Germinal center (tissue), 1 donor: ENCODE measurements around the gene EXOC3L2.
"Not testable (repeated sequence)": the region's sequence is repeated elsewhere in the genome, so short reads cannot be mapped to it uniquely, and the experiment has no call there.

Experiments
- DNase-seq: peaks from one replicate; pipeline ENCODE4 v3.0.0; 2012; ENCODE audit warnings: mixed read lengths, low spot score

EXOC3L2 gene

GRCh38 chr19:45255611-45256157, 10.5 kb upstream of the EXOC3L2 start:
- DNase-seq, result no peak

- peak; percentile 34 for DNase-seq
These were observed 8.9 kb upstream of the EXOC3L2 start for GRCh38 chr19:45254044-45254531.

DNA sequence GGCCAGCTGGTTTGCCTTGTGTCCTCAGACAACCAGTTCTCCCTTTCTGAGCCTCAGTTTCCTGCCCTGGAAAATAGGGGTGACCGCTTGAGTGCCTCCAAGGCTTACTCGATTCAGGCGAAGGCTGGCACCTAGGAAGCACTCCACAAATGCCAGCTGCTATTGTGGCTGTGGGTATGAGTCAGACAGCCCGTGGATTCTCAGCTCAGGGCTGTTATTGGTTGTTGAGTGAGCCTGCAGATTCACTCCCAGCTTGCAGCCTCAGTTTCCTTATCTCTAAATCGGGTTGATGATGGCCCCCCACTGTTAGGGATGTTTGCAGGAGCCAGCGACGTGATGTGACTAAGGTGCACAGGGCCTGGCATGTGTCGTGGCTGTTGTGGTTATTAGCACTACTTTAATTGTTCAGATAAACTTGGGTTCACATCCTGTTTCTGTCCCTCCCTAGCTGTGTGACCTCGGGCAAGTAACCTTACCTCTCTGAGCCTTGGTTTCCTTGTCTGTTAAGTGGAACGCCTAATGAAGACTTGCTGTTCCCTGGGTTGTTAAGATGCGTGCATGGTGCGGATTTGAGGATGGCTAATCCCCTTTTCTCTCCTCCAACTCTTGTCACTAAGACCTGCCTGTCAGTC, 8.3 kb upstream of the EXOC3L2 start:
- DNase-seq, result no peak

DNA sequence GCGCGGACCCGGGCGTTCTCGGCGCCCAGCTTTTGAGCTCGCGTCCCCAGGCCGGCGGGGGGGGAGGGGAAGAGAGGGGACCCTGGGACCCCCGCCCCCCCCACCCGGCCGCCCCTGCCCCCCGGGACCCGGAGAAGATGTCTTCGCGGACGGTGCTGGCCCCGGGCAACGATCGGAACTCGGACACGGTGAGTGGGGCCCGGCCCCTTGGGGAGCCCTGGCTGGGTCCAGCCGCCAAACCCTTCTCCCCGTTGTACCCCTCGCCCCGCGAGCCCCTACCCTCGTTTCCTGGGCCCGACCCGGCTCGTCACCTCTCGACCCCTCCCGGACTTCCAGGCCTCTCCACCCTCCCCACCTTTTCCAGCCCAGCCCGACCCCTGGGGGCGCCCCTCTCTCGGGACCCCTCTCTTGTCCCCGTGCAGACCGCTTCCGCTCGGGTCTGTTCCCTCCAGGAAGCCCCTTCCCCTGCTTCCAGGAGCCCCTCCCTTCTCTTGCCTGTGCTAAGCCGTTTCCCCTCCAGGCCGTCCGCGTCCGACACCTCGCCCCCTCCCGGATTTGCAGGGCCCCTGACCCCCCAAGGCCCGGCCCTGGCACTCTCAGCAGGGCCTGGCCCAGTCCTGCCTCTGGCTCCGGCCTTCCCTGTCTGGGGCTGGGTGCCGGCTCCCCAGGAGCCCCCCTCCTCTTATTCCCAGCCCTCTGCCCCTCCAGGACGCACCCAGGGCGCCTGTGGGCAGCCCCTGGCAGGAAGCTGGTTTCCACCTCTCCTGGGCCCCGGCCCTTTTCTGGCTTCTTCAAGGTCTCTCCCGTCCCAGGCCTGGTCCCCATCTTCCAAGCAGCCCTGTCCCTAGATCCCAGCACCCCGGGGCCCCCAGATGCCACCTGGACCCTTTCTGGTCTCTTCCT, 6.5 kb upstream of the EXOC3L2 start:
- peak; percentile 53 for DNase-seq

DNA sequence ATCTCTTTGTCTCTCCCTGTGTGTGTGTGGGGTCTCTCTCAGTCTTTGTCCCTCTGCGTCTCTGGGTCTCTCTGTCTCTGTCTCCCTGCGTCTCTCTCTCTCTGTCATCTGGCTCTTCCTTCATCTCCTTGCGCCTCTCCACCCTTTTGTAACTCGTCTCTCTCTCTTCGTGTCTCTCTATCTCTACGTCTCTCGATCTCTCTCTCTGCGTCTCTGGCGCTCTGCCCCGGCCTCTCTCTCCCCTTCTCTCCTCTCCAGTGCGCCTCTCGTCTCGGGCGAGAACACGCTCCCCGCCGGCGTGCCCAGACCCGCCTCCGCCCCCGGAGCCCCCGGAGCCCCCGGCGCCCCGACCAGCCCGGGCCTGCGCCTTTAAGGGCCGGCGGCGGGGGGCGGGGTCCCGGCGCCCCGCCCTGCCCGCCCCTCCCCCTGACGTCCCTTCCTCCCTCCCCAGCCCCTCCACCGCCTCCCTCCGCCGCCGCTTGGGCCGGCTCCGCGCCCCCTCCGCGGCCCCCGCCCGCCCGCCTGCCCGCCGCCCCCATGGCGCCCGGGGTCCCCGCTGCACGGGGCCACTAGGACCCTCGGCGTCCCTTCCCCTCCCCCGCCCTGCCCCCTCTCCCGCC, 5.7 kb upstream of the EXOC3L2 start, which contains the start of gene MARK4:
Gene MARK4, plus strand, starts transcription at position 440 of the 620 bp plus-strand sequence. CDS start 318 bp downstream, outside the sequence.
- DNase-seq, result peak; percentile 94

DNA sequence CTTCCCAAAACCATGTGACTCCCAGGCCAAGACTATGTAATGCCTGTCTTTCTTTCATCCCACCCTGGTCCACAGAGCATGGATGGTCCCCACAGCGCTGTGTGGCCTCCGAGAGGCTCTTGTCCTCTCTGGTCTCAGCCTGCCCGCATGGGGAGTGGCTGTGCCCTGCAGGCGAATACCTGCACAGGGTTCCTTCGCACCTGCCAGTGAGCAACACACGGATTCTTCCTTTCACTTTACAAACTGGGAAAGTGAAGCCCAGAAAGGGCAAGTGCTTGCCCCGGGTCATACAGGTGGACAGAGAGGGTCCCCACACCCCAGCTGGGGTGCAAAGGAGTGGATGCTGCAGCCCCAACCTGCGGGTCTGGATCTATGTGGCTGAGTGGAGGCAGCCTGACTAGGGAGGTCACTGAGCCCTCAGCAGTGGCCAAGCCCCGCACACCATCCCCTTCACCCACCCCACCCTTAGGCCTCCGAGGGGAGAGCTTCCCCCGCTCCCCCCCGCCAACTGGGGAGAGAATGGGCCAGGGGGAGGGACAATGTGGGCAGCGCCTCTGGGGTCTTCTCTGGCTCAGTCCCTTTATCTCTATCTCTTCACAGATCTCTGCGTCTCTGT, 5.1 kb upstream of the EXOC3L2 start:
- no peak for DNase-seq

- DNase-seq, result no peak
These were observed 4.2 kb upstream of the EXOC3L2 start for GRCh38 chr19:45249261-45250033.

- DNase-seq, result no peak
These were observed 1.9 kb upstream of the EXOC3L2 start for GRCh38 chr19:45247136-45247535.

DNA sequence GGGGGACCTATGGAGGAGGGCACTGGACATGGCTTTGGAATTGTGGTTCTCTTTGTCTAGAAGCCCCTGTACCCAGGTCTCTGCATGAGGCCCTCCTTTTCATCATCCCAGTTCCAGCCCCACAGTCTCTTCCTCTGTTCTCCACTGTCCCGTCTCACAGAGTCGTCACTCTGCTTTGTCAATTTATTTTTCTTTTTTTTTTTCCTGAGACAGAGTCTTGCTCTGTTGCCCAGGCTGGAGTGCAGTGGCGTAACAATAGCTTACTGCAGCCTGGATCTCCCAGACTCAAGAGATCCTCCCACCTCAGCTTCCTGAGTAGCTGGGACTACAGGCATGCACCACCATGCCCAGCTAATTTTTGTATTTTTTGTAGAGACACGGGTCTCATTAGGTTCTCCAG, 619 bp upstream of the EXOC3L2 start:
- DNase-seq, result no peak

DNA sequence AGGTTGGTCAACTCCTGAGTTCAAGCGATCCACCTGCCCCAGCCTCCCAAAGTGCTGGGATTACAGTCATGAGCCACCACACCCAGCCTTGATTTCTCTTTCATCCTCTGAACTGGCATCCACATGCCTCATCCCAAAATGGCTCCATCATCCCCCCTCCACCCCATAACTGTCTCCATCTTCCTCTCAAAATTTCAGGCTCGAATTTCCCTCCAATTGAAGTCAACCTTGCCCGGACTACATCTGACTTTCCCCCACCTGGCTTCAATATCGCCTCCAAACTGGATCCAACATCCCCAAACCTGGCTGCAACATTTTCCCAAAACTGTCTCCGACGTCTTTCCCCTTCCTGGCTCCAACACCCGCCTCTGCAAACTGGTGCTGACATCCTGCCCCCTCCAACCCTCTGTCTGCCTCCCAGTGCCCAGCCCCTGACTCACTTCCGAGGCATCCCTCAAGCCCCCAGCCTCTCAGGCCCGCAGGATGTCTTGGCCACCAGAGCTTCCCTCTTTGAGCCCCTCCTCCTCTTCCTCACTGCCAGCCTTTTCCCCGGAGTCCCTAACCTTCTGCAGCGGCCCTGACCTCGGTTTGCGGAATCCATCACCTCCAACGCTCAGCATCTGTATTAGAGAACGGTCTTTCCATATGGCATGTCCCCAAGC, 943 bp downstream of the EXOC3L2 start:
- no peak for DNase-seq

DNA sequence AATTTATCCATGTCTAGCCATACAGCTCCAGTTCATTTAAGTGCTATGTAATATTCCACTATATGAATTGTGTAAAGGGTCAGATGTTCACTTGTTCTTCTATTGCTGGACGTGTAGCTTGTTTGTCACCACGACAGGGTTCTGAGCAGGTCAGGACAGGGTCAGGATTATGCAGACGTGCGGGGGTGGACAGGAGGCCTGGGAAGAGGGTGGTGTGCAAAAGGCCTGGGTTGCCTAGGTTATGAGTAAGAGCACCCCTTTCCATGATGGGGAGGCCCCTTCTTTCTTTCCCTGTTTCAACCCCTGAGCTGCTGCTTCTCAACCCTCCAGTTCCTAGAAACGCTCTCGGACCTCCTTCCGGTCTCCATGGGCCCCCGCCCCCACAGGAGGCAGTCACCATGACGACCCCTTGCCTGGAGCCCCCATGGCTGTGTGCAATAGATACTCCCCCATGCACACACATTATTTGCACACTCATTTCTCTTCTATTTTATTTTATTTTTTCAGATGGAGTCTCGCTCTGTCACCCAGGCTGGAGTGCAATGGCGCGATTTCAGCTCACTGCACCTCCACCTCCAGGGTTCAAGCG, 2.0 kb downstream of the EXOC3L2 start:
- DNase-seq, result no peak

DNA sequence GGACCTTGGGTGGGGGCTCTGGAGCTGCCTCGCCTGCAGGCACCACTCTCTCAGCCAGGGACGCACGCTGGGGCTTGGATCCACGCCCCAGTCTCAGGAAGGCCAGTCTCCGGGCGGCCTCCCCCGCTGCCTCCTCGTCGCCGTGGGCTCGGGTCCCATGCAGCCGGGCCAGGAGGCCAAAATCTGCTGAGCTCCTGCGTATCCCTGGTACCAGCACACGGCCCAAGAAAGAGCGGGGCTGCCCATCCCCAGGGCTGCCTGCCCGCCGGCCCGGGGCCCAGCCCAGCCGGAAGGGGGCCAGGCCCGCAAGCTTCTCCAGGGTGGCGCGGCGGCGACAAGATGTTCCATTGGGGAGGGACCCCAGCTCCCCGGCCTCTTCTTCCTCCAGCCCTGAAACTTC, 6.7 kb downstream of the EXOC3L2 start:
- DNase-seq, result no peak

GRCh38 chr19:45235485-45235884, 9.7 kb downstream of the EXOC3L2 start:
- no peak for DNase-seq

GRCh38 chr19:45234089-45234869, 10.9 kb downstream of the EXOC3L2 start:
- no peak for DNase-seq

- DNase-seq, result no peak
These were observed 13.3 kb downstream of the EXOC3L2 start for GRCh38 chr19:45231891-45232290.

DNA sequence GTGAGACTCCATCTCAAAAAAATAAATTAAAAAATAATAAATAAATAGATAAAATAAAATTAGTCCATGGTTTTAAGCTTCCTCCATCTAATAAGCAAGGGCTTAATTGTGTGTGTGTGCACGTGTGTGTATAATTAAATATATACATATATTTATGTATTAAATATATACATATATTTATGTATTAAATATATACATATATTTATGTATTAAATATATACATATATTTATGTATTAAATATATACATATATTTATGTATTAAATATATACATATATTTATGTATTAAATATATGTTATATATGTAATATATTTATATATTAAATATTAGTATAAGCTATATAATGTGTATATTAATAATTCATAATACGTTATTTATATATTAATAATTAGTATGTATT, 16.2 kb downstream of the EXOC3L2 start:
- DNase-seq, result not testable (repeated sequence)

- no peak for DNase-seq
These were observed 20.6 kb downstream of the EXOC3L2 start for GRCh38 chr19:45224645-45225044.

- no peak for DNase-seq
These were observed 21.3 kb downstream of the EXOC3L2 start for GRCh38 chr19:45223879-45224278.

GRCh38 chr19:45222724-45223123, 22.5 kb downstream of the EXOC3L2 start:
- no peak for DNase-seq
